Thoracic aorta (tissue), 2 donors: ENCODE data around the gene IQCE. TPM values are rescaled to one million over a fixed set of nuclear protein-coding genes. Genes with fewer than 3 reads are reported as not detected.

Experiments used
- ATAC-seq: fragments of 150-250 bp; one replicate; pipeline ENCODE4 v1.8.0; 2017; ENCODE audit warnings: low read depth; ENCODE audit not compliant: insufficient number of reproducible peaks, low FRiP score
- DNase-seq: peaks from one replicate; pipeline ENCODE4 v3.0.0-alpha.2; 2020; ENCODE audit warnings: low spot score
- H3K27ac ChIP-seq, 2 donors: fragments of 200-600 bp; sonication (generic); 1 replicate in 1 of 2; 2 replicates in 1 of 2; pipeline ENCODE4 v1.5.1; 2016; ENCODE audit warnings: mild to moderate bottlenecking in 2 of 2, moderate library complexity in 2 of 2
- H3K27me3 ChIP-seq: fragments of 200-600 bp; sonication (generic); replicated peaks from 2 replicates; pipeline ENCODE4 v1.6.0; 2016; ENCODE audit warnings: mild to moderate bottlenecking; ENCODE audit not compliant: insufficient read depth
- H3K36me3 ChIP-seq: fragments of 200-600 bp; sonication (generic); one replicate; pipeline ENCODE4 v1.5.1; 2016
- H3K4me1 ChIP-seq, 2 donors: fragments of 200-600 bp; sonication (generic); 1 replicate in 1 of 2; 2 replicates in 1 of 2; pipeline versions ENCODE4 v1.5.1 to v1.6.0; 2016; ENCODE audit warnings: low read depth in 2 of 2, mild to moderate bottlenecking in 1 of 2; ENCODE audit not compliant: control insufficient read depth in 1 of 2
- H3K4me3 ChIP-seq: fragments of 200-600 bp; sonication (generic); 2 replicates; pipeline ENCODE4 v1.5.1; 2016; ENCODE audit warnings: mild to moderate bottlenecking
- H3K9me3 ChIP-seq: fragments of 200-600 bp; sonication (generic); 2 replicates; pipeline ENCODE4 v1.5.1; 2016
- CTCF ChIP-seq: fragments of 200-600 bp; sonication (generic); IDR thresholded peaks from one replicate; pipeline ENCODE4 v1.5.1; 2019; ENCODE audit warnings: antibody characterized with exemption
- total RNA-seq, 2 donors: library from RNA; depleted of rRNA; stranded (reverse); fragments of >200 nt; gene quantifications; one replicate each; pipeline versions ENCODE4 v1.1.0 to v1.2.3, GENCODE V29; 2016

Gene IQCE
- total RNA-seq, 2 donors from 2014 or later: 10.6 to 40.1 TPM

- Histone ChIP-seq H3K27me3 (no peaks in the 10 kb centered on the region), H3K9me3 (no peaks in the 10 kb centered on the region), H3K4me3 (peak overlapping the region; percentile 65), H3K4me1 (peaks cover 45 to 65% of the 10 kb centered on the region in 2 donors), H3K36me3 (no peaks in the 10 kb centered on the region), H3K27ac (peak overlapping the region; percentile 68)
- peak; percentile 13 for TF ChIP-seq CTCF
- ATAC-seq (peak; percentile 75), DNase-seq (peak; percentile 85)
These were observed 82.9 kb downstream of the IQCE start for GRCh38 chr7:2641406-2642393.

GRCh38 chr7:2643386-2644219, 84.8 kb downstream of the IQCE start:
- no peak for TF ChIP-seq CTCF
- no peaks in the 10 kb centered on the region for H3K9me3 ChIP-seq
- H3K4me1 ChIP-seq: peaks cover 31 to 46% of the 10 kb centered on the region in 2 donors
- H3K27me3 ChIP-seq: no peaks in the 10 kb centered on the region
- peaks cover 17% of the 10 kb centered on the region for H3K36me3 ChIP-seq
- no peak overlapping the region for H3K27ac ChIP-seq
- no peak for DNase-seq
- no peak overlapping the region for H3K4me3 ChIP-seq
- ATAC-seq: no peak

DNA sequence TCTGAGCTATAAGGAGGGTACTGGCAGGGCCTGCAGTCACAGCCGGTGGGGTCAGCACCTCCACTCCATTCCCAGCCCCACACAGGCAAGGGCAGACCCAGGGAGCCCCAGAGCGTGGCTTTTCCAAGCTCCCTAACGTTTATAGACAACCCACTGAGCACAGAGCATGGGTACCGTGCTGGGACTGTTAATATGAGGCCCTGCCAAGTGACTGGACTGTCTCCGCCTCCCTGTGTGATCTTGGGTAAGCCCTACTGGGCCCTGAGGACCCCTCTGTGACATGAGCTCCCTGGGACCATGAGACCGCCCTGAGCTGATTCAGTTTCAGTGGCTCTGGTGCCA, 85.4 kb downstream of the IQCE start:
- Histone ChIP-seq H3K9me3 (no peaks in the 10 kb centered on the region), H3K4me3 (no peak overlapping the region), H3K27me3 (no peaks in the 10 kb centered on the region), H3K4me1 (peaks cover 25 to 40% of the 10 kb centered on the region in 2 donors), H3K36me3 (peaks cover 18% of the 10 kb centered on the region), H3K27ac (no peak overlapping the region)
- DNase-seq: no peak
- no peak for TF ChIP-seq CTCF
- ATAC-seq: no peak

DNA sequence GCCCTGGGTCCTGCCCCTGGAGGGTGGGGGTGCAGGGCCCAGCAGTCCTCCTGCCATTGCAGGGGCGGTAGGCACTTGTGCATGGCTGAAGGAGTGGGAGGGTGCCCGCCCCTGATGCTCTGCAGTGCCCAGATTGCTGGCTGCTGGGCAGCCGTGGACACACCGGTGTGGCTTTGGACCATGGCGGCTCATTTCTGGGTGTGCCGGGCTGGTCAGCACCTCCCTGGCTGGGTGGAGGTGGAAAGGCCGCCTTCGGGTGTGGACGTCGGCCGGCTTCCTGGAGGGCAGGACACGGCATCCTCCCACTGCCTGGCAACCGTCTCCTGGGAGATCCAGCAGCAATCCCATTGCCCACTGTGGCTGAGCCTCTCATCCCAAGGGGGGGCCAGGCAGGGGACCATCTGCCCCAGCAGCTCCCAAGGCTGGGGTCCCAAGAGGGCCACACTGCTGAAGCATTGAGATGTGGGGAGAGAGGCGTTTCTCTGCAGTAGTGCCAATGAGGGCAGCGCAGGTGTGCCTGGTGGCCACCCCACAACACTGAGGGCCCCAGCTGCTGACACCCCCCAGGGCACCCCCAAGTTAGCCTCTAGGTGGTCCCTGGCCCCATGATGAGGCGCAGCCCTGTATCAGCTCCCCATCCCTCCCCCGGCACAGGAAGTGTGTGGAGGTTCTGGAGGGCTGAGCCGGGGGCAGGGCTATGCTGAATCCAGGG, 85.9 kb downstream of the IQCE start:
- Histone ChIP-seq H3K36me3 (peaks cover 21% of the 10 kb centered on the region), H3K4me1 (peaks cover 20 to 35% of the 10 kb centered on the region in 2 donors), H3K27me3 (no peaks in the 10 kb centered on the region), H3K27ac (no peak overlapping the region), H3K4me3 (no peak overlapping the region), H3K9me3 (no peaks in the 10 kb centered on the region)
- DNase-seq (no peak), ATAC-seq (no peak)
- TF ChIP-seq CTCF: no peak
